GF-D8 (cell line): Measurements from ENCODE around the gene LHFPL2.

Experiments
- DNase-seq: peaks from one replicate; lab custom pipeline; 2025; lab: John Stamatoyannopoulos, UW

The LHFPL2 gene

DNA sequence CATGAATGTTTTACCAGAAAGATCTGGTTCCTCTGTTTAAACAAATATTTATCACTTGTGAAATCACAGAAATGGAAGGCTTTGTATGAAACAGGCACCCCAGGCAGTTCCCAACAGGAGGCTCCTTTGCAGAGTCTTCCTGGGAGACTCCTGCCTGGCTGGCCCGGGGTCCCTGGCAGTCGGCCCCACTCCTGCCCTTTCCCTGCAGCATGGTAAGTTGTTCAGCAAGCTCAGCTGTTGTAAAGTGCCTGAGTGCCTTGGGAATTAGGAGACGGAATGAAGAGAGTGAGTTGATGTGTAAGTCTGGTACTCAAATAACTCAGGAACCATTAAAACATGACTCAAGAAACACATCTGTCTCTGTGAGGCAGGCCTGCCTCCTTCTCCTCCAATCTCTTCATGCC is 17.5 kb upstream of the LHFPL2 start:
- no peak for DNase-seq

DNA sequence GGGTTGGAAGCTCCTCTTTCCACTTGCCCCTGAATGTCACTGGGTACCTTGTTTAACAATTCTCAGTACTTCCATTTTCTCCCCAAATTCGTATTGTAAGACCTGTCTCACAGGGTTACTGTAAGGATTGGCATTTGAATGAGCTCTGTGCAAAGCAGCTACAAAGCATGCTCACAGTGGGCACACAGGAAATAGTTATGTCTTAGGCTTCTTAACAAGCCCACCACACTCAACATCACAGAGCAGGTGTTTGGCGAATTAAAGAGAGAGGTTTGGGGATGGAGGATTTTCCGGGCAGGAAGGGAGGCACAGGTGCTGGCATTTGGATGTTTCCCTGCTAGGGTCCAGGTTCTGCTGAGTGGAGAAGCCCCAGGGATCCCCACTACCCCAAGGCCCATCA is 17.0 kb upstream of the LHFPL2 start:
- no peak for DNase-seq

DNA sequence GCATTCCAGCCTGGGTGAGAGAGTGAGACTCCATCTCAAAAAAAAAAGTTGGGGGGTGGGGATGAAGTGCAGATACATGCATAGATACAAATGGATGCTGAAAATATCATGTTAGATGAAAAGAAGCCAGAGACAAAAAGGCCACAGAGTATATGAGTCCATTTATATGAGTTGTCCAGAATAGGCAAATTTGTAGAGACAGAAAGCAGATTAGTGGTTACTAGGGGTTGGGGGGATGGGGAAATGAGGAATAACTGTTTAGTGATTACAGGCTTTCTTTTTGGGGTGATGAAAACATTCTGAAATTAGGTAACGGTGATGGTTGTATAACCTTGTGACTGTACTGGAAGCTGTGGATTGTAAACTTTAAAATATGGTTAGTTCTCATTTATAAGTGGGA is 13.8 kb upstream of the LHFPL2 start:
- no peak for DNase-seq

DNA sequence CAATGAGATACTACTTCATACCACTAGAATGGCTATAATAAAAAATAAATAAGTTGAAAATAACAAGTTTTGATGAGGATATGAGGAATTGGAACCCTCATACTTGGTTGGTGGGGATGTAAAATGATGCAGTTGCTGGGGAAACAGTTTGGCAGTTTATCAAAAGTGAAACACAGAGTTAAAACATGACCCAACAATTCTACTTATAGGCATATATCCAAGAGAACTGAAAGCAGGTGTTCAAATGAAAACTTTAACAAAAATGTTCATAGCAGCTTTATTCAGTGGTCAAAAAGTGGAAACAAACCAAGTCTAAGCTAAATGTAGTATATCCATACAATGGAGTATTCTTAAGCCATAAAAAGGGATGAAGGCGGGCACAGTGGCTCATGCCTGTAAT is 13.1 kb upstream of the LHFPL2 start:
- DNase-seq: no peak

DNA sequence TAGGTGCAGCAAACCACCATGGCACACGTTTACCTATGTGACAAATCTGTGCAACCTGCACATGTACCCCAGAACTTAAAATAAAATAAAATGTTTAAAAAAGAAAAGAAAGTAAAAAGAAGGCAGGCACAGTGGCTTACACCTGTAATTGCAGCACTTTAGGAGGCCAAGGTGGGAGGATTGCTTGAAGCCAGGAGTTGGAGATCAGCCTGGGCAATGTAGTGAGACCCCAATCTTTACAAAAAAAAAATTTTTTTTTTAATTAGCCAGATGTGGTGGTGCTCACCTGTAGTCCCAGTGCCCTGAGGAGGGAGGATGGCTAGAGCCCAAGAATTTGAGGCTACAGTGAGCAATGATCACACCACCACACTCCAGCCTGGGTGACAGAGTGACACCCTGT is 12.5 kb upstream of the LHFPL2 start:
- no peak for DNase-seq

DNA sequence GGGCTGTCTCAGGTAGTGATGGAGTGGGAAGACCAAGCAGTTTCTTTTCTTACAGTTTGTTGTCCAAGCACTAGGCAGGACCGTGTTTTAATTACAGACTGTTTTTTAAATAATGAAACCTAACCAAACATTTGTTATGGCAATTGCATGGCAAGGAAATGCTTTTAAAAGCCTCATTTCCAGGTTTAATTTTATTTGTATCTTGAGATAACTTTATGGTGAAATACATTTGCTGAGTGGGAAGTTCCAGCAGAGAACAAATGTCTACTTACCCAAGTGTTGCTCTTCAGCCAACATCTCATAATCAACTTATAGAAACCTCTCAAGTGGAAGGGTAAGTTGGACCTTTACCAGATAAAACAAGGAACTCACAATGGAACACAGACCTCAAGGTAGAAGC is 11.8 kb upstream of the LHFPL2 start:
- DNase-seq: no peak

DNA sequence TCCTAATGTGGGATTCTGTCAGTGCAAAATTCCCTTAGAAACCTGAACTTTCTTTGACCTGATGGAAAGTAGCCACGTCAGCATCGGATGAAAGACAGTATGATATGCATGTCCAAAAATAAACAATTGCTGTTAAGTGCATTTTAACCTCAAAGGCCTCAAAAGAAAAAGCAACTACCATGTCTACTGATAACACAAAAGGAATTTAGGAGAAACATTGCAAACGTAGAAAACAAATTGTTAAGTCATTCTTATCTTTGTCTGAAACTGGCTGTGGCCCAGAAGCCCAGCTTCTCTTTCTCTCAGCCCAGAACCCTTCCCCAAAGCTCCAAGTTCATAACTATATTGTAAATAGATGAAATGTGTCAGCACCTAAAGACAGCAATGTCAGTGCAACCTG is 11.1 kb upstream of the LHFPL2 start:
- no peak for DNase-seq

DNA sequence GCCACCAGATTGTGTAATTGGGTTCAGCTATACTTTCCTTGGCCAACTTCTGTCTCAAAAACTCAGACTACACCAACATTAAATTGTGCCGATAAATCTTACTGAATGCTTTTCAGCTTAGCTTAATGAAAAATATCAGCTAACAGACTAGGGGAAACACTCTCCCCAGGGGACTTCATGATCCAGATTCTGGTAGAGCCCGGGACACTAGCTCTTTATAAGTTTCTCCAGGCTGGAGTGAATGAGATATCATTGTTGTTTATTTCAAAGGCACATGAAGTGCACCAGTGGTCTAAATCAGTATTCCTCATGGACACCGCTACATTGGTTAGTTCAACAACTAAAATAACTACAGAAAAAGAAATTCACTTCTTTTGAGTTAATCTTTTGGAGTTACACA is 10.5 kb upstream of the LHFPL2 start:
- DNase-seq: no peak

DNA sequence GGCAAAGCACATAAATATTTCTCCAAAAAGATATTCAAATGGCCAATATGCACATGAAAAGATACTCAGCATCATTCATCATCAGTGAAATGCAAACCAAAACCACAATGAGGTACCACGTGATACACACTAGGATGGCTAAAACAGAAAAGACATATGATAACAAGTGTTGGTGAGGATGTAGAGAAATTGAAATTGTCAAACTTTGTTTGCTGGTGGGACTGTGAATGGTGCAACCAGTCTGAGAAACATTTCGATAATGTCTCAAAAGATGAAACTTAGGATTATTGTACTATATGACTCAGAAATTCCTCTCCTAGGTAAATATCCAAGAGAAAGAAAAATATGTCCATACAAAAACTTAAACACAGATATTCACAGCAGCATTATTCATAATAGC is 8.6 kb upstream of the LHFPL2 start:
- no peak for DNase-seq

DNA sequence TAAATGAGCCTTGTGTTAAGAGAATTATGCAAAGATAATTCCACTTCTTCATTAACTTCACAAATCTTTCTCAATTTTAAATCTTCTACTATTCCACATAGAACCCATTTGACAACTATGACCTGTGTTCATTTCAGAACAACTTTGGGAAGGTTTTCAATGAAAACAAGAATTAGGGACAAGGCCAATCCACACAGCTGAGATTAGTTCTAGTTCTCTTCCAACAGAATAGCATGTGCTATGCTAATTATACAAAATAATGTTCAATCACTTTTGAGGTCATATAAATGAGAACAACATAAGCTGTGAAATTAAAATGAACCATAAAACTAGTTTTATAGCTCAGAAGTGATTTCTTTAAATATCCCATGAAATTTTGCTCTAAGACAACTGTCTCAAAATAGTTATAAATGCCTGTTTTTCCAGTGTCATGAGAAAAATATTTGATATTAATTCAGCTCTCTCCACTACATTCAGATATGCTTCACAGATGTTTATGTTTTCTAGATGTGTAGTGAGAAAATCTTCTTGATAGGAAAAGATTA is 7.2 kb upstream of the LHFPL2 start:
- no peak for DNase-seq

DNA sequence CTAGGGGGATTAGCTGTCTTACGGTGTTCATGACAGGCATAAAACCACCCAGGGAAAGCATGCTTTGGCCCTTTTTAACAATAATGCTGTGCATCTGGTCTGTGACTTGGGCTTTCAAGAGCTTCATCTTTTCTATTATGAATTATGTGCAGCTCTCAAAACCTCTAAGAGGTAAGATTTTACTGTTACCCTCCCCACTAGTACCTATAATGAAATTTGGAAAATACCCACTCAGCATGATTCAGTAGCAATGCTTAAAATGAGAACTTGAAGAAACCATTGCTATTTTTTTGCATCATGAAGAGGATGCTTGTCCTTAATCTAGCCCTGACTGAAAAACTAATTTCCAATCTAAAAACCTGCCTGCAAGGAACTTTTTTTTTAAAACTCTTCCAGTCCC is 5.8 kb upstream of the LHFPL2 start:
- DNase-seq: no peak

DNA sequence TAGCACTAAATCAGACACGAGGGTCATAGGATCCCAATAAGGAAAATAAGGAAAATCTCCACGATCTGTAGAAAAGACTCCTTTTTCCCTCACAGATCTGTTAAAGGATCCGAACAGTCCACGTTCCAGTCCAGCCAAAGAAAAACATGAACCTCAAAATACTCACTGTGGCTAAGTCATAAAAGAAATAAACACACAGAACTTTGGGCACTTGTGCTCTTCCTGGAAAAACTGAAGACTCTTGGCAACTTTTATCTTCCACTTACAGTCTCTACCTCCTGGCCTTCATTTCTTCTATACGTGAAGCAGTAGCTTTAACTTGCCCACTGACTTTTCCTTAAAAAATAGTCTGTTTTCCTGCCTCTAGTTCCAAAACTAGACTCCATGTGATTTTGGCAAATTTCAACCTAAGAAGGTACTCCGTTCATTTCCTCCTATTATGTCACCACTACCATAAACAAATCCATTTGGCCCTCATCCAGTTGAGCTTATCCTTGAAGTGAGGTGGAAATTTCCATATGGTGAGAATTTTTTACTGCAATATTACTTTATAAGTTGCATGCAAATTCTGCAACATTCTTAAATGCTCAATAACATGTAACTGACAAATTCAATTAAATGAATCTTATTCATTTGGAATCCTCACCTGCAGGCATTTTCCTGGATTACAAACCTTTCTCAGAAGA is 5.3 kb upstream of the LHFPL2 start:
- DNase-seq: no peak

DNA sequence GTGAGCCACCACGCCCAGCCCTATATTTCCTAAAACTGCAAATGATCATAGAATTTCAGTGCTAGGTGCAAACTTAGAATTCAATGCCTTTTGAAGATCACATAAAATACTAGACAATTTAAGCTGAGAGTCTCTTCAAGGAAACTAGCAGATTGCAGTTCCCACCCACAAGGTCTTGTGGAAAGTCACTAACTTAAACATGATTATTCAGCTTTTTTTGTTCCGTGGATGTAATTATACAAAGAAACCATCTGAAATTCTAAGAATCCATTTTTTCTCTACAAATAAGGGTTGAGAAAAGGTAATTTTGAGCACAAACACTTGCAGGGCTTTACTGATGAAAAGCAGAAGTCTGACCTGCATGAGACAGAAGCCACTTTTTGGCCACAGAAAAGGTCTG is 4.5 kb upstream of the LHFPL2 start:
- no peak for DNase-seq

DNA sequence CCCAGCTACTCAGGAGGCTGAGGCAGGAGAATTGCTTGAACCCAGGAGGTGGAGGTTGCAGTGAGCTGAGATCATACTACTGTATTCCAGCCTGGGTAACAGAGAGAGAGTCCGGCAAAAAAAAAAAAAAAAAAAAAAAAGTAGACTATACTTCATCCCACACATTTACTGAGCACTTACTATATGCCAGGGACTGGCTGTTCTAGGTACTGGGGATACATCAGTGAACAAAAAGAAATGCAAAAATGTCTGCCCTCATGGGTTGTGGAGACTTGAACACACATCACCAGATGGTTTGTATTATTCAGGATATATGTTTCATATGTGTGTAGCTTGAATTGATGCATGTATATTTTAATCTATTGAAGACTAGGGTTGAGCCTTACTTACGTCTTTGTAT is 2.9 kb upstream of the LHFPL2 start:
- no peak for DNase-seq

DNA sequence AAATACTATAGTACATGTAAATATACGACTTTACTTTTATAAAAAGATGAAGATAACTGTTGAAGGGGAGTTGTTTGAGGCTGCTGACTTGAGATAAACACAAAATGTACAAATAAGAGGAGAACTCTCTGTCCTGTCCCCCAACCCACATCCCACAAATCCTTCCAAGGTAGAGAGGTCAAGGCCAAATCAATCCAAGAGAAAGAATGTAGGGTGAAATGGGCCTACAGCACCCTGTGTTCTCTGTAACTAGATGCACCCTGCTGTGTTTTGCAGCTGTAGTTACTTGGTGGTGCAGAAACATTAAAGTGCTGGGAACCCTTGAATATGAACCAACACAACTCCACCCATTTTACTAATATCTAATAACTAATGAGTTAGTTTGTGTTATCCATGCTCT is 2.0 kb upstream of the LHFPL2 start:
- no peak for DNase-seq

DNA sequence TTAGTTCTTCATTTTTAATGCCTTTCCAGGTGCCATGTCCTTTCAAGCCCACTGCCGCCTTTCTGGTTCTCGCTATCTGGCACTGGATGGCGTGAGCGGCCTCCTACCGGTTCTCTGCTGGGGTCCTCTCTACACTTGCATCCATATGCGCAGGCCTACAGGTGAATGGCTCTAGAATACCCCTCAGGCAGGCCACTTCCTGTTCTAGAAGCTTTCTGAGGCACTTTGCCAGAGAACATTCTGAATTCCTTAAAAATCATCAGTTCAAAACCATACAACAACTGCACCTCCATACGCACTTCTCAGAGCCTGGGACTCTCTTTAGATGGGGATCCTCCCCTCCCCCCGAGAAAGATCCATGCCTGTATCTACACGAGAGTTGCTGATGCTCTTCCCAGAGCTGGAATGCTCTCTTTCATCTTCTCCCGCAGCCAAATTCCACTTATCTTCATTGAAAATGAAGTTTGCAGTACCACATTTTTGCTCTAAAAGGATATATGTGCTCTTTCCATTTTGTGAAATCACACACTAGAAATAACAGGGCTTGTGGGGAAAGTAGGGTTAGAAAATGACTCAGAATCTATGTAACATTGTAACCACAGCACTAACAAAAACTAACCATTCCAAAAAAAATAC is 1.4 kb upstream of the LHFPL2 start:
- DNase-seq: no peak

DNA sequence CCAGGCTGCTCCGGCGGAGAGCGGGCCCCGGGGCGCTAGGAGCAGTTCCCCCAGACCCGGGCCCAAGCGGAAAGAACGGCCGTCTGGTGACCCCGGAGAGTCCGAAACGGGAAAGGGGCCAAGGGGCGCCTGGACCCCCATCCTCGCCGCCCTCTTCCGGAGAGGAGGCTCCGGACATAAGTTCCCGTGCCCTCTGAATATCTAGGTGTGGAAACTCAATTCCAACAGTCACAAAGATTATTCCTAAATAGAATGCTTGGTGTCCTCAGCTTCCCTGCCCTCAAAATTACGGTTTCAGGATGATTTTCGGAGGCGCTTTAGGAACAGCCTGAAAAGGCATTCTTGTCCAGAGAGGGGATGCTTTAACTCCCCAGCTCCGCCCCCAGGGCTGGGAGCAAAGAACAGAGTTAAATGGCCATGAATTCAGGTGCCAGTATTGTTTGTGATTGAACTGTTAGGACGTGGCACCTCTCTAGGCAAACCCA is 681 bp upstream of the LHFPL2 start:
- no peak for DNase-seq

DNA sequence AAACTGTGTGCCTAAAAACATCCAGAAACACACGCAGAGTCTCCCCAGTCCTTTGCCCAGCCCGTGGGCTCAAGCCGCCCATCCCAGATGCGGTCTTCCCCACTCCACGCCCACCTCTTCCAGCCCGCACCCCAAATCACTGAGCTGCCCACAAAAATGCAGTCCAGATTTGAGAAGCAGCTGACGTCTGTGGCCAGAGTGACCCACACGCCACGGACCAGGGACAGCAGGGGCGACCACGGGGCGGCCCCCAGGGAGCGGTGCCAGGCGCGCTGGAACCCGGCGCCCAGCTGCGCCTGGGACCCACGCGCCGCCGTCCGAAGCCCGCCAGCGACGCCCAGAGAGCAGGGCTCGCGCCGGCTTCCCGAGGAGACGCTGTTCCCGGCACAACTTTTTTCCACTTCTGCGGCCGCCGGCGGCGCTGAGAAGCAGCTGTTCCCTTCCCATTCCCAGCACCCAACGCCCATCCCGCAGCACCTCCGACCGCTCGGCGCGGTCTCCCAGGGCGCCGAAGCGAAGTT is 674 bp downstream of the LHFPL2 start:
- no peak for DNase-seq

DNA sequence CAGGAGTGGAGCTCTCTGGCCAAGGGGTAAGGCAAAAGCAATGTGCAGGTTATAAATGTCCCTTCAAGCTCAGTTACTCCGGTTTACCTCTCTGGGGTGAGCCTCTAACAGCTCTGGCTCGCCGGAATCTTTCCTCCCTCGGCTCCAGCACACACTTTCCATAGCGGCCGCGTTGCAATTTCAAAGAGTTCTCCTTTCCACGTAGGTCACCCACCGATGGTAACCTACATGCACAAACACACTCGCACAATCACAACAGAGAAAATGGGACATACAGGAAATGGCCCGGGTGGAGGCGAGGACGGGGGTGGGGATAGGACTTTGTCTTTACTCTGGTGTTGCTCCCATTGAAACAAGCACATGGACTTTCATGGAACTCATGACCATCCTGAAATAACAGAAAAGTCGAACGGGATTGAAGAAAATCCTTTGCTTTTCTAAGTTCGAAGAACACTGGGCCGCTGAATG is 1.2 kb downstream of the LHFPL2 start:
- no peak for DNase-seq

DNA sequence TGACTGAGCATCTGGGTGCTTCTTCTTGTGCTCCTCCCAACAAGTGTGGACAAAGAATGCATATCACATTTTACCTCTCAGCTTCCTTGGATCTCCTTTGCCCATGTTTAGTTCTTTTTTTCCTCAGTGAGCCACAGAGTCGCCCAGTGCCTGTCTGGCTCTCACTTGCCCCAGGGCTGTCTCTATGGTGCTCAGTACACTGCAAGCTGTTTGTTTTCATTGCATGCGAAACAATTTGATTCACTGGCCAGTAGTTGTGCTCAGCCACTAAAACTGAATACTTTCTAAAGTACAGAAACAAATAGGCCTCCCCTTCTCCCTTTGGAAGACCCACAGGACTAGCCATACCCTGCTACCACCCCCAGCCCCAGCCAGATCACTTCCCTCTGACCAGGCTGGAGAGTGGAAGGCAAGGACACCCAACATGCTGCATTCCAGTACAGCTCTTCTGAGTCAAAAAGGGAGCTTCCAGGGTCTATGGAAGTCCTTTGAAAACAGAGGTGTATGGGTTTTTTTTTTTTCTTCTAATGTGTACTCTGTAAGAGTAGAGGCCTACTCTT is 3.8 kb downstream of the LHFPL2 start:
- DNase-seq: no peak

DNA sequence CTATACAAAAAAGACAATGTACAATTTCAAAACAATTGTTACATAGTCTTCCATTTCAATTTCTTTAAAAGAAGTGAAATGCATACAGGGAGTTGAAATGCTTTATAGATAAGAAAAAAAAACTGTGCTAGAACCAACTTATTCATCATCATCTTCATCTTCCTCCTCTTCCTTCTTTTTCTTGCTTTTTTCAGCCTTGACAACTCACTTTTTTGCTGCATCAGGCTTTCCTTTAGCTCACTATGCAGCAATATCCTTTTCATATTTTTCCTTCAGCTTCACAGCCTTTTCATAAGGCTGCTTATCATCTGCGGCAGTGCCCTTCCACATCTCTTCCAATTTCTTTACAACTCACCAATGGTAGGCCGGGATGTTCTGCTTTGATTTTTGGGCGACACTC is 4.4 kb downstream of the LHFPL2 start:
- DNase-seq: no peak

DNA sequence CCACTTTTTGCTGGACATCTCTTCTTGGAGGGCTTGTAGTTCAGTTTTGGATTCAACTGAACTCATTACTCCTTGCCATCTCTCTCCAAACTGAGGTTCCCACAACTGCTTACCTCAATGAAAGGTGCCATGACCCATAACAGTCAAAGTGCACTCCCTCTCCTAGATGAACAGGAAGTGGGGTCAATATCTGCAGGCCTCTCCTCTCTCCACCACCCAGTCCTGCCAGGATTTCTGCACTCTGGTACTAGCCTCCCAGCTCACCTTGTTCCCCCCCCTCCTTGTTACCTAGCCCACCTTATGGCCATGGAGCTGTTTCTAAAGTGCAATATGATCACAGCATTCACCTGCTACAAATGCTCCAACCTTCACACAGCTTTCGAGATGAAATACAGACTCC is 5.9 kb downstream of the LHFPL2 start:
- DNase-seq: no peak
